ENCODE results near the gene USP33. TPM values are rescaled to one million over a fixed set of nuclear protein-coding genes. Genes with fewer than 3 reads are reported as not detected.

USP33 gene
- total and polyA plus RNA-seq, 3 donors from 2014 or later = 35.7 to 75.2 (median 66.1) TPM

GRCh38 chr1:77697441-77697840 lies 62.2 kb downstream of the USP33 start:
- WGBS, 2 donors = 91 to 96% methylated on average over 3 of the region's 3 CpGs
- intact Hi-C loops (cut with DNase I; ENCODE audit: low total_unique reads) = no loop called here
- no peaks in the 10 kb centered on the region for H3K36me3 ChIP-seq (ENCODE audit: low read depth, missing control alignments)

GRCh38 chr1:77688939-77689338 lies 70.7 kb downstream of the USP33 start:
- TF ChIP-seq CTCF (IDR thresholded peaks at IDR 0.05) (no peak), POLR2A (IDR thresholded peaks at IDR 0.05) (no peak)
- WGBS, 2 donors = 88% methylated on average over 3 of the region's 3 CpGs
- H3K4me1 ChIP-seq = no peaks in the 10 kb centered on the region
- no peak overlapping the region for H3K27ac ChIP-seq
- H3K4me3 ChIP-seq = no peak overlapping the region
- no peaks in the 10 kb centered on the region for H3K36me3 ChIP-seq (ENCODE audit: low read depth, missing control alignments)
- H3K9me3 ChIP-seq = no peaks in the 10 kb centered on the region
- H3K27me3 ChIP-seq = no peaks in the 10 kb centered on the region
- intact Hi-C loops (cut with DNase I; ENCODE audit: low total_unique reads) = no loop called here
- DNase-seq = no peak

More at GRCh38 chr1:77697441-77697840, 62.2 kb downstream of the USP33 start:
- H3K27ac ChIP-seq = no peak overlapping the region
- H3K4me3 ChIP-seq = no peak overlapping the region
- TF ChIP-seq POLR2A (IDR thresholded peaks at IDR 0.05) (no peak), CTCF (IDR thresholded peaks at IDR 0.05) (no peak)
- H3K9me3 ChIP-seq = no peaks in the 10 kb centered on the region
- H3K27me3 ChIP-seq = no peaks in the 10 kb centered on the region
- H3K4me1 ChIP-seq = no peaks in the 10 kb centered on the region
- no peak for DNase-seq

GRCh38 chr1:77687519-77687906 lies 72.1 kb downstream of the USP33 start:
- WGBS, 2 donors = 18 to 29% methylated on average over 8 to 18 of the region's 21 CpGs
- H3K27me3 ChIP-seq = no peaks in the 10 kb centered on the region
- TF ChIP-seq POLR2A (IDR thresholded peaks at IDR 0.05) = no peak
- TF ChIP-seq CTCF (IDR thresholded peaks at IDR 0.05) = peak in 1 of 3 experiments; percentile 18
- no peak for DNase-seq
- H3K4me3 ChIP-seq = peak overlapping the region in 1 of 2 donors; percentile 24
- intact Hi-C loops (cut with DNase I; ENCODE audit: low total_unique reads) = no loop called here
- no peaks in the 10 kb centered on the region for H3K36me3 ChIP-seq (ENCODE audit: low read depth, missing control alignments)
- H3K4me1 ChIP-seq = no peaks in the 10 kb centered on the region
- H3K27ac ChIP-seq = no peak overlapping the region
- no peaks in the 10 kb centered on the region for H3K9me3 ChIP-seq

GRCh38 chr1:77686796-77687518 lies 72.7 kb downstream of the USP33 start:
- WGBS, 2 donors = 72 to 78% methylated on average over 5 to 23 of the region's 33 CpGs
- intact Hi-C loops (cut with DNase I; ENCODE audit: low total_unique reads) = no loop called here
- TF ChIP-seq POLR2A (IDR thresholded peaks at IDR 0.05) (no peak), CTCF (IDR thresholded peaks at IDR 0.05) (no peak)
- H3K27me3 ChIP-seq = no peaks in the 10 kb centered on the region
- H3K4me1 ChIP-seq = no peaks in the 10 kb centered on the region
- H3K27ac ChIP-seq = no peak overlapping the region
- no peaks in the 10 kb centered on the region for H3K36me3 ChIP-seq (ENCODE audit: low read depth, missing control alignments)
- no peak for DNase-seq
- H3K9me3 ChIP-seq = no peaks in the 10 kb centered on the region
- peak overlapping the region in 1 of 2 donors; percentile 24 for H3K4me3 ChIP-seq
